MM.1S (cell line): Measurements from ENCODE around the gene CISD3.
A peak's percentile ranks its signal among the peaks of the same experiment; 100 is the strongest.

Experiments used
- DNase-seq: peaks from one replicate; pipeline ENCODE4 v3.0.0-alpha.2; 2015
- H2AFZ ChIP-seq: fragments of 300-600 bp; sonication (generic); 2 replicates; pipeline ENCODE4 v1.6.0; 2016; ENCODE audit warnings: antibody characterized with exemption, low read length
- H3F3A ChIP-seq: fragments of 300-600 bp; sonication (generic); 2 replicates; pipeline ENCODE4 v1.6.1; 2016; ENCODE audit warnings: mild to moderate bottlenecking, antibody characterized with exemption, low read length, moderate library complexity, mixed read lengths; ENCODE audit not compliant: insufficient read depth
- H3K27ac ChIP-seq: fragments of 300-600 bp; sonication (generic); 2 replicates; pipeline ENCODE4 v1.5.1; 2016; ENCODE audit warnings: mild to moderate bottlenecking, low read length
- H3K27me3 ChIP-seq: fragments of 300-600 bp; sonication (generic); replicated peaks from 2 replicates; pipeline ENCODE4 v1.6.0; 2016; ENCODE audit warnings: low read length; ENCODE audit not compliant: insufficient read depth
- H3K36me3 ChIP-seq: fragments of 300-600 bp; sonication (generic); replicated peaks from 2 replicates; pipeline ENCODE4 v1.6.1; 2016; ENCODE audit warnings: mild to moderate bottlenecking, low read length, mixed read lengths; ENCODE audit not compliant: insufficient read depth
- H3K4me1 ChIP-seq: fragments of 300-600 bp; sonication (generic); 2 replicates; pipeline ENCODE4 v1.6.1; 2016; ENCODE audit warnings: low read length, mixed read lengths
- H3K4me2 ChIP-seq: fragments of 300-600 bp; sonication (generic); 2 replicates; pipeline ENCODE4 v1.6.0; 2016; ENCODE audit warnings: low read depth, low read length
- H3K4me3 ChIP-seq: fragments of 300-600 bp; sonication (generic); 2 replicates; pipeline ENCODE4 v1.5.1; 2016; ENCODE audit warnings: low read length, mixed read lengths
- H3K79me2 ChIP-seq: fragments of 300-600 bp; sonication (generic); 2 replicates; pipeline ENCODE4 v1.6.1; 2016; ENCODE audit warnings: mixed run types, low read length, mixed read lengths
- H3K9ac ChIP-seq: fragments of 300-600 bp; sonication (generic); 2 replicates; pipeline ENCODE4 v1.6.1; 2016; ENCODE audit warnings: low read length, mixed read lengths
- H3K9me2 ChIP-seq: fragments of 300-600 bp; sonication (generic); replicated peaks from 2 replicates; pipeline ENCODE4 v1.6.1; 2016; ENCODE audit warnings: mild to moderate bottlenecking, low read length, mixed read lengths; ENCODE audit not compliant: insufficient read depth
- H3K9me3 ChIP-seq: fragments of 300-600 bp; sonication (generic); replicated peaks from 2 replicates; pipeline ENCODE4 v1.6.1; 2016; ENCODE audit warnings: mild to moderate bottlenecking, low read length, mixed read lengths; ENCODE audit not compliant: insufficient read depth
- H4K20me1 ChIP-seq: fragments of 300-600 bp; sonication (generic); 2 replicates; pipeline ENCODE4 v1.6.1; 2016; ENCODE audit warnings: mild to moderate bottlenecking, low read length, moderate library complexity, mixed read lengths; ENCODE audit not compliant: insufficient read depth
- EZH2 ChIP-seq: fragments of 300-600 bp; sonication (generic); optimal IDR thresholded peaks from 2 replicates; pipeline ENCODE3; 2017; ENCODE audit warnings: low read depth, mild to moderate bottlenecking, antibody characterized with exemption, low read length, mixed read lengths
- EZH2phosphoT487 ChIP-seq: fragments of 300-600 bp; sonication (generic); IDR thresholded peaks from 2 replicates; pipeline ENCODE4 v1.6.1; 2018; ENCODE audit warnings: antibody characterized with exemption, low read length
- TF ChIP-seq, protein P1 (sequence below): fragments of 300-600 bp; sonication (generic); IDR thresholded peaks from 2 replicates; pipeline ENCODE4 v1.5.1; 2016; ENCODE audit warnings: antibody characterized with exemption, low read length, mixed read lengths

CISD3 gene

DNA sequence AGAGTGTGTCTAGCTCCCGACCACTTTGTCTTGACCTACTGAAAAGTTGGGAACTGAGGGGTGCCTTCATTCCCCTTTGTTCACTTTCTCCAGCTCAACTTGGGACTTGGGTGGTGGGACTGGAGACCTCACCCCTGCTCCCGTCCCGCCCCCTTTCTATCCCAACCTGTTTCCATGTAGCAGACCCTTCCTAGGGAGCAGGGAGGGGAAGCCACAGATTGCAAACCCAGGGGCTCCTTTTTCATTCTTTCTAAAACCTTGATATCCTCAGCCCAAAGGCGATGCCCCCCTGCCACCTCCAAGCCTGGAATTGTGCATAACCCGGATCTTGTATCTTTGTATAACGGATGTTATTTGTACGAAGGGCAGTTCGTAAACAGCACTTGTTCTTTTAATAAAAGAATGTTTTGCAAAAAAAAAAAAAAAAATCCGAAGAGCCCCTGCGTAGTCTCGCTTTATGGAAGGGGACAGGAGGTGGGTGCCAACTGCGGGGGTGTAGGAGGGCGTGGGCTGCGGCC, 714 bp upstream of the CISD3 start:
- Histone ChIP-seq H3K9ac (peak overlapping the region; percentile 55; the same call in 1 of the 2 replicates), H3K4me3 (peak overlapping the region; percentile 71), H3K79me2 (peaks cover 14% of the 10 kb centered on the region), H3K4me1 (0 out of 2 replicates have a peak, but pooled peaks cover 4% of the 10 kb centered on the region), H3K27me3 (no peaks in the 10 kb centered on the region), H3F3A (peaks cover 19% of the 10 kb centered on the region), H4K20me1 (no peaks in the 10 kb centered on the region), H3K9me3 (no peaks in the 10 kb centered on the region), H3K36me3 (no peaks in the 10 kb centered on the region), H2AFZ (peak overlapping the region; percentile 52; the same call in 1 of the 2 replicates), H3K9me2 (no peaks in the 10 kb centered on the region), H3K4me2 (peak overlapping the region; percentile 86), H3K27ac (no peak overlapping the region)
- no peak for DNase-seq
- no peak for TF ChIP-seq EZH2phosphoT487
- no peak for TF ChIP-seq EZH2
- TF ChIP-seq, protein P1, sequence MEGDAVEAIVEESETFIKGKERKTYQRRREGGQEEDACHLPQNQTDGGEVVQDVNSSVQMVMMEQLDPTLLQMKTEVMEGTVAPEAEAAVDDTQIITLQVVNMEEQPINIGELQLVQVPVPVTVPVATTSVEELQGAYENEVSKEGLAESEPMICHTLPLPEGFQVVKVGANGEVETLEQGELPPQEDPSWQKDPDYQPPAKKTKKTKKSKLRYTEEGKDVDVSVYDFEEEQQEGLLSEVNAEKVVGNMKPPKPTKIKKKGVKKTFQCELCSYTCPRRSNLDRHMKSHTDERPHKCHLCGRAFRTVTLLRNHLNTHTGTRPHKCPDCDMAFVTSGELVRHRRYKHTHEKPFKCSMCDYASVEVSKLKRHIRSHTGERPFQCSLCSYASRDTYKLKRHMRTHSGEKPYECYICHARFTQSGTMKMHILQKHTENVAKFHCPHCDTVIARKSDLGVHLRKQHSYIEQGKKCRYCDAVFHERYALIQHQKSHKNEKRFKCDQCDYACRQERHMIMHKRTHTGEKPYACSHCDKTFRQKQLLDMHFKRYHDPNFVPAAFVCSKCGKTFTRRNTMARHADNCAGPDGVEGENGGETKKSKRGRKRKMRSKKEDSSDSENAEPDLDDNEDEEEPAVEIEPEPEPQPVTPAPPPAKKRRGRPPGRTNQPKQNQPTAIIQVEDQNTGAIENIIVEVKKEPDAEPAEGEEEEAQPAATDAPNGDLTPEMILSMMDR, result no peak

DNA sequence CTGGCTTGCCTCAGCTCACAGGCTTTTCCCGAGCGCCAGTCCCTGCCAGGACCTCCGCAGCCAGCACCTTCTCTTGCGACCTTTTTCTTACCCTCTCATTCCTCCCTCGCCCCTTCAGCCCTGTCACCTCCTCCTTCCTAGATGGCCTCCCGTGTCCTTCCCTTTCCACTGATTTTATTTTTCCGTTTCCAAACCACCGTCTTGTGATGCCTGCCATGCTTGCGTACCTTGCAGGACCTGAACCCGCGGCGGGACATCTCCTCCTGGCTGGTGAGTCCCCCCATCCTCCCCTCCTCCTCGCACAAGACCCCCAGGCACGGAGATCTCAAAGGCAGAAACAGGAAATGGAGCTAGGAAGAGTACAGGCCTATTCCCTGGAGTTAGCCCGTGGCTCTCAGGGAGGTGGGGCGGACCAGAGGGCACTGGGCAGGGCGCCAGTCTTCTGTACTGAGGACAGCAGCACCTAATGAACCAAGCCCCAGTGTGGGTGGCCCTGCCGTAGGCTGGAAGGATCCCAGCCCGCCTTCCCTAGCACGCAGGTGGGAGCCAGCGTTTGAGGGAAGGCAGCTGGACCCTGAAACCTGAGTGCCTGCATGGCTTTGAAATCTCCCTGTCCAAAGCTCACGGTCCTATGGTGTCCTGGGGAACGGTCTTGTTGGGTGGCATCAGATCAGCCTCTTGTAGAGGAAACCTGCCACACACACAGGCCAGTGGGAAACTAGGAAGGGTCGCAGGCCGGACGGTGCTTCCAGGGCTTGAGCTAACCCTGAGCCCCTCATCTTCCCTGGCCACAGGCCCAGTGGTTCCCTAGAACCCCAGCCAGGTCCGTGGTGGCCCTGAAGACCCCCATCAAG, 612 bp downstream of the CISD3 start:
- Histone ChIP-seq H3F3A (peaks cover 19% of the 10 kb centered on the region), H3K27ac (0 out of 2 replicates have a peak overlapping the region, but pooled peaks have one; percentile 10), H3K27me3 (no peaks in the 10 kb centered on the region), H3K4me2 (peak overlapping the region; percentile 87), H4K20me1 (no peaks in the 10 kb centered on the region), H3K4me1 (0 out of 2 replicates have a peak, but pooled peaks cover 4% of the 10 kb centered on the region), H3K9ac (peak overlapping the region; percentile 68), H3K79me2 (peaks cover 14% of the 10 kb centered on the region), H3K4me3 (peak overlapping the region; percentile 82), H3K9me3 (no peaks in the 10 kb centered on the region), H3K36me3 (no peaks in the 10 kb centered on the region), H3K9me2 (no peaks in the 10 kb centered on the region), H2AFZ (peak overlapping the region; percentile 86)
- DNase-seq, result peak; percentile 27
- TF ChIP-seq, protein P1, result no peak
- no peak for TF ChIP-seq EZH2
- no peak for TF ChIP-seq EZH2phosphoT487

DNA sequence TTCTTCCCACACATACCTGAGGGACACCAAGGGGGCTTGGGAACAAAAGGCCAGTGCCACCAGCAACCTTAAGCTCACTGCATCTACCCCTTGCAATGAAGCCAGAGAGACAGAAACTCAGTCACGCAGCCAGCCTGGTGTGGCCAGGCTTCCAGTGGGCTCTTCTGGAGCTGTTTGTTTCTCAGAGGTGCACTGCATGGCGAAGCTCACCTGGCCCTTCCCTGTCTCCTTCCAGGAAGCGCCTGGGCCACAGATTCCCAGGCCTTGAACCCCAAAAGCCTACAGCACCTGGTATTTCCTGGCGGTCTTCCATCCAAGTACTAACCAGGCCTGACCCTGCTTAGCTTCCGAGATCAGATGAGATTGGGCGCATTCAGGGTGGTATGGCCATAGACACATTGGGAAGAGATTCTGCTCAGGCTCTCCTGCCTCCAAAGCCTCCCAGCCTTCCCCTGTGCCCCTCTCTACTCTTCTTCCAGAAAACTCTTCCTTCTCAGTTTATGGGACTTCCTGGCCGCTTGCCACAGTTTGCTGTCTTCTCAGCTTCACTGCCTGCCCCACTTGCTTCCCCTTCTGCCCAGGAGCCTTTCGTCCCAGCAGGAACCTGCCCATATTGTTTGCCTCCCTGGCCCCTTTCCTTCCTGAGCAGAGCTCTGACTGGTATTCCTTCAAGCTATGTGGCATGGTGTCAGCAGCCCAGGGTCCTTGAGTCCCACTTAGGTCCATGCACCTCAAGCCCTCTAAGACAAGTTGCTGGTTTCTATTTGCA, 1.6 kb downstream of the CISD3 start:
- Histone ChIP-seq H3K4me1 (0 out of 2 replicates have a peak, but pooled peaks cover 4% of the 10 kb centered on the region), H3K9me3 (no peaks in the 10 kb centered on the region), H3K4me2 (no peak overlapping the region), H3K36me3 (no peaks in the 10 kb centered on the region), H2AFZ (no peak overlapping the region), H4K20me1 (no peaks in the 10 kb centered on the region), H3K9me2 (no peaks in the 10 kb centered on the region), H3K9ac (no peak overlapping the region), H3K4me3 (no peak overlapping the region), H3K79me2 (peaks cover 14% of the 10 kb centered on the region), H3K27ac (no peak overlapping the region), H3K27me3 (no peaks in the 10 kb centered on the region), H3F3A (peaks cover 19% of the 10 kb centered on the region)
- DNase-seq, result no peak
- no peak for TF ChIP-seq EZH2
- TF ChIP-seq, protein P1, result no peak
- TF ChIP-seq EZH2phosphoT487, result no peak
